ENCODE measurements around the gene ZNF334.

The ZNF334 gene

GRCh38 chr20:46482864-46483263, 30.5 kb downstream of the ZNF334 start:
- Histone ChIP-seq H3K27me3 (ENCODE audit: insufficient read depth, low read length, poor library complexity, severe bottlenecking) (no peaks in the 10 kb centered on the region), H3F3A (ENCODE audit: low read depth) (no peaks in the 10 kb centered on the region), H3K4me2 (ENCODE audit: low read depth, low read length, poor library complexity, severe bottlenecking) (no peak overlapping the region), H3K9me2 (replicated peaks; ENCODE audit: low read depth, low read length) (no peaks in the 10 kb centered on the region), H3K9me3 (ENCODE audit: insufficient read depth, low read depth, low read length) (no peaks in the 10 kb centered on the region), H3K4me3 (ENCODE audit: low read length, poor library complexity, severe bottlenecking) (no peak overlapping the region), H3K4me1 (ENCODE audit: insufficient read depth, low read length, poor library complexity, severe bottlenecking) (no peaks in the 10 kb centered on the region), H3K36me3 (ENCODE audit: insufficient read depth, low read length) (no peaks in the 10 kb centered on the region), H2AFZ (ENCODE audit: low read length) (no peak overlapping the region), H3K79me2 (ENCODE audit: insufficient read depth, low read length) (no peaks in the 10 kb centered on the region), H4K20me1 (ENCODE audit: insufficient read depth, low read length, poor library complexity, severe bottlenecking) (no peaks in the 10 kb centered on the region), H3K9ac (ENCODE audit: low read depth, low read length, poor library complexity, severe bottlenecking) (no peak overlapping the region)
- TF ChIP-seq, protein P1, sequence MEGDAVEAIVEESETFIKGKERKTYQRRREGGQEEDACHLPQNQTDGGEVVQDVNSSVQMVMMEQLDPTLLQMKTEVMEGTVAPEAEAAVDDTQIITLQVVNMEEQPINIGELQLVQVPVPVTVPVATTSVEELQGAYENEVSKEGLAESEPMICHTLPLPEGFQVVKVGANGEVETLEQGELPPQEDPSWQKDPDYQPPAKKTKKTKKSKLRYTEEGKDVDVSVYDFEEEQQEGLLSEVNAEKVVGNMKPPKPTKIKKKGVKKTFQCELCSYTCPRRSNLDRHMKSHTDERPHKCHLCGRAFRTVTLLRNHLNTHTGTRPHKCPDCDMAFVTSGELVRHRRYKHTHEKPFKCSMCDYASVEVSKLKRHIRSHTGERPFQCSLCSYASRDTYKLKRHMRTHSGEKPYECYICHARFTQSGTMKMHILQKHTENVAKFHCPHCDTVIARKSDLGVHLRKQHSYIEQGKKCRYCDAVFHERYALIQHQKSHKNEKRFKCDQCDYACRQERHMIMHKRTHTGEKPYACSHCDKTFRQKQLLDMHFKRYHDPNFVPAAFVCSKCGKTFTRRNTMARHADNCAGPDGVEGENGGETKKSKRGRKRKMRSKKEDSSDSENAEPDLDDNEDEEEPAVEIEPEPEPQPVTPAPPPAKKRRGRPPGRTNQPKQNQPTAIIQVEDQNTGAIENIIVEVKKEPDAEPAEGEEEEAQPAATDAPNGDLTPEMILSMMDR (conservative IDR thresholded peaks at IDR 0.05; ENCODE audit: low read length): no peak
- TF ChIP-seq EZH2phosphoT487 (IDR thresholded peaks at IDR 0.05; ENCODE audit: borderline replicate concordance): no peak

GRCh38 chr20:46477640-46478039, 35.7 kb downstream of the ZNF334 start:
- H3K9ac ChIP-seq (ENCODE audit: low read depth, low read length, poor library complexity, severe bottlenecking): no peak overlapping the region
- H3K9me2 ChIP-seq (replicated peaks; ENCODE audit: low read depth, low read length): no peaks in the 10 kb centered on the region
- no peak for TF ChIP-seq EZH2phosphoT487 (IDR thresholded peaks at IDR 0.05; ENCODE audit: borderline replicate concordance)
- TF ChIP-seq, protein P1 (conservative IDR thresholded peaks at IDR 0.05; ENCODE audit: low read length): no peak
- H2AFZ ChIP-seq (ENCODE audit: low read length): no peak overlapping the region
- no peaks in the 10 kb centered on the region for H3K79me2 ChIP-seq (ENCODE audit: insufficient read depth, low read length)
- no peak overlapping the region for H3K4me3 ChIP-seq (ENCODE audit: low read length, poor library complexity, severe bottlenecking)
- no peak overlapping the region for H3K4me2 ChIP-seq (ENCODE audit: low read depth, low read length, poor library complexity, severe bottlenecking)
- no peaks in the 10 kb centered on the region for H3K27me3 ChIP-seq (ENCODE audit: insufficient read depth, low read length, poor library complexity, severe bottlenecking)
- H3K9me3 ChIP-seq (ENCODE audit: insufficient read depth, low read depth, low read length): no peaks in the 10 kb centered on the region
- no peaks in the 10 kb centered on the region for H3K4me1 ChIP-seq (ENCODE audit: insufficient read depth, low read length, poor library complexity, severe bottlenecking)
- no peaks in the 10 kb centered on the region for H3K36me3 ChIP-seq (ENCODE audit: insufficient read depth, low read length)
- H4K20me1 ChIP-seq (ENCODE audit: insufficient read depth, low read length, poor library complexity, severe bottlenecking): no peaks in the 10 kb centered on the region
- H3F3A ChIP-seq (ENCODE audit: low read depth): no peaks in the 10 kb centered on the region

DNA sequence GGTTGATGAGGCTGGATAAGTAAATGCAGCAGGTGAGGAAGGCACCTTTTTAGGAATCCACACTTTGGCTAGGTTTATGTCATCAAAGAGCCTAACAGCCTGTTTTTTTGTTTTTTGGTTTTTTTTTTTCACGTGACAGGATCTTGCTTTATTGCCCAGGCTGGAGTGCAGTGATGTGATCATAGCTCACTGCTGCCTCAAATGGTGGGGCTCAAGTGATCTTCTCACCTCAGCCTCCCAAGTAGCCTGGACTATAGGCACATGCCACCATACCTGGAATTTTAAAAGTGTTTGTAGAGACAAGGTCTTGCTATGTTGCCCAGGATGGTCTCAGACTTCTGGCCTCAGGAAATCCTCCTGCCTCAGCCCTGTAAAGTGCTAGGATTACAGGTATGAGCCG, 36.1 kb downstream of the ZNF334 start:
- Histone ChIP-seq H3K79me2 (ENCODE audit: insufficient read depth, low read length) (no peaks in the 10 kb centered on the region), H2AFZ (ENCODE audit: low read length) (no peak overlapping the region), H3K9me2 (replicated peaks; ENCODE audit: low read depth, low read length) (no peaks in the 10 kb centered on the region), H3K9ac (ENCODE audit: low read depth, low read length, poor library complexity, severe bottlenecking) (no peak overlapping the region), H3K36me3 (ENCODE audit: insufficient read depth, low read length) (no peaks in the 10 kb centered on the region), H3K4me3 (ENCODE audit: low read length, poor library complexity, severe bottlenecking) (no peak overlapping the region), H3K27me3 (ENCODE audit: insufficient read depth, low read length, poor library complexity, severe bottlenecking) (no peaks in the 10 kb centered on the region), H3F3A (ENCODE audit: low read depth) (no peaks in the 10 kb centered on the region), H3K4me2 (ENCODE audit: low read depth, low read length, poor library complexity, severe bottlenecking) (no peak overlapping the region), H3K9me3 (ENCODE audit: insufficient read depth, low read depth, low read length) (no peaks in the 10 kb centered on the region), H3K4me1 (ENCODE audit: insufficient read depth, low read length, poor library complexity, severe bottlenecking) (no peaks in the 10 kb centered on the region), H4K20me1 (ENCODE audit: insufficient read depth, low read length, poor library complexity, severe bottlenecking) (no peaks in the 10 kb centered on the region)
- no peak for TF ChIP-seq EZH2phosphoT487 (IDR thresholded peaks at IDR 0.05; ENCODE audit: borderline replicate concordance)
- TF ChIP-seq, protein P1 (conservative IDR thresholded peaks at IDR 0.05; ENCODE audit: low read length): no peak
